DMS53 treated with DMSO at 0.1 percent for 48 hours (cell line): ENCODE measurements around the gene TNRC6C.
"Not testable (repeated sequence)": the region's sequence is repeated elsewhere in the genome, so short reads cannot be mapped to it uniquely, and the experiment has no call there.

Experiments used
- DNase-seq: peaks from one replicate; lab custom pipeline; 2025; ENCODE audit not compliant: unreplicated experiment; lab: John Stamatoyannopoulos, UW

TNRC6C gene

DNA sequence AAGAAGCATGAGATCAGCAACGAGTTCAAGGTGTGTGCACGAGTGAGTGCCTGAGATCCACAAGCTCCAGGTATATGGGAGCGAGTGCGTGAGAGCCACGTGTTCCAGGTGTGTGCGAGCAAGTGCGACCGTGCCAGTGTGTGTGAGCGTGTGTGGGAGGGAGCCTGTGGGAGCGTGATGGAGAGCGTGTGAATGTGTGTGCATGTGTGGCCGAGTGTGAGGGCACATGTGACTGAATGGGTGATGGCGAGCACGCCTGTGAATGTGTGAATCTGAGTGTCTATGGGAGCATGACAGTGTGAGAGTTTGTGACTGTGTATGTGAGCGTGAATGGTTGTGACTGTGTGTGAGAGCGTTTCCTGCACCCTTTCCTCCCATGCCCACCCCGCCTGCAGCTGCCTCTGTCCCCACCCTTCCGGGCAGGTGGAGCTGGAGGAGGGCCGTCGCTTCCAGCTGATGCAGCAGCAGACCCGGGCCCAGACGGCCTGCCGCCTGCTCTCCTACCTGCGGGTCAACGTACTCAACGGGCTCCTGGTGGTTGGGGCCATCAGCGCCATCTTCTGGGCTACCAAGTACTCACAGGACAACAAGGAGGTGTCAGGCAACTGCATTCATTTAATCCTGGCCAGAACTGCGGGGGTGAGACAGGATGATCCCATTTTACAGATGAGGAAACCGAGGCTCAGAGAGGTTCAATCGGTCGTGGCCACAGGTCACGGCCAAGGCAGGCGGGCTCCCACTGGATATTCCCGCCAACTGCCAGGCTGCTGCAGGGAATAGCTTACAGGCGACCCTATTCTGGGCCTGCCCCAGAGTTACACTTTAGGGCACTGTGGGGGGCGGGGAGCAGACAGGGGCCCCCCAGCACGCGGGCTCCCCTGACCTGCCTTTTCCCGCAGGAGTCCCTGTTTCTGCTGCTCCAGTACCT, 175.7 kb downstream of the TNRC6C start:
- DNase-seq, result peak; percentile 72

DNA sequence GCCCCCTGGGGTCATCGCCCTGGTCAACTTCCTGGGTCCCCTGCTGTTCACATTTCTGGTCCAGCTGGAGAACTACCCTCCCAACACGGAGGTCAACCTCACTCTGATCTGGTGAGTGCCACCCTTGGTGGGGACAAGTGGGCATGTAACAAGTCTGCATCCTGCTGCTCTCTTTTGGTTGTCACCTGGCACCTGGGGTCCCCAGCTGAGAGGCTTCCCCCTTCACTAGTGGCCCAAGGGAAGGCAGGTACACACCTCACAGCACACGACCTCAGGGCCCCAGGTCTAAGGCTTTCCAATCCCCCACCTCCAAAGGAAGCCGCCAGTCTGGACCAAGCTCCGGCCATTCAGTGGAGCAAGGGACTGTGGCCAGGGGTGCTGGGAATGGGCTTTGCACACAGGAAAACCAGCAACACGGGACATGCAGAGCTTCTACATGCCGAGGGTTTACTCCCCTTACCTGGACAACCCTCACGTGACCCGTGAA, 176.4 kb downstream of the TNRC6C start:
- no peak for DNase-seq

GRCh38 chr17:78135858-78136500, 177.5 kb downstream of the TNRC6C start:
- no peak for DNase-seq

- no peak for DNase-seq
These were observed 179.1 kb downstream of the TNRC6C start for GRCh38 chr17:78137392-78138203.

GRCh38 chr17:78138204-78139060, 179.9 kb downstream of the TNRC6C start:
- DNase-seq, result no peak

- not testable (repeated sequence) for DNase-seq
These were observed 181.3 kb downstream of the TNRC6C start for GRCh38 chr17:78139861-78140168.

- peak; percentile 42 for DNase-seq
These were observed 181.9 kb downstream of the TNRC6C start for GRCh38 chr17:78140169-78141051.

DNA sequence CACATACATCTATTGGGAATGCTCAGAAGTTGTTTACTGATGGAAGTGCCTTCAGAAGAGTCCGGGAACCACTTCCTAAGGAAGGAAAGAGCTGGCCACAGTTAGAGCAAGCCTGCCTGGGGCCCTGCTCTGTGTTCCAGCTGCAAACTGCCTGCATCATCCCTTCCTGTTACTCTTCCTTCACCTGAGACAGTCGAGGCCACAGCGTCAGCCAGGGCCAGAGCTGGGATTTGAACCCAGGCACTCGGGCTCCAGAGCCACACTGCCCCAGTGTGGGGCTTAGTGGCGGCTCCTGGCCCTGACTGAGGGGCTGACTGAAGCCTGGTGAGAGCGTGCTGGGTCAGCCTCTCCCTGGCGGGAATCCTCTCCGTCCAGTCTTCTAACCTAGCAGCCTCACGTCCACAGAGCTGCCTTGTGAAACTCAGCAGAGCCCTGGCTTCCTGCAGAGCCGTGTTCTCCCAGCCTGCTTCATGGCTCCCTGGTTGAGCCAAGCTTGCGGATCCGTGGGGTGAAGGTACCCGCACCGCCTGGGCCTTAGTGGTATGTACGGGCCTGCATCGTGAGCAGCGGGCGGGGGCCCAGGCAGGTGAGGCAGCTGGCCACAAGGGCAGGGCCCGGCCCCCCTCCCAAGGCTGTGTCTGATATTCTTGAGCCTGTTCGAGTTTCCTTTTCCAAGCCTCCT, 183.1 kb downstream of the TNRC6C start:
- no peak for DNase-seq

GRCh38 chr17:78142119-78142861, 183.8 kb downstream of the TNRC6C start:
- DNase-seq, result peak; percentile 82

DNA sequence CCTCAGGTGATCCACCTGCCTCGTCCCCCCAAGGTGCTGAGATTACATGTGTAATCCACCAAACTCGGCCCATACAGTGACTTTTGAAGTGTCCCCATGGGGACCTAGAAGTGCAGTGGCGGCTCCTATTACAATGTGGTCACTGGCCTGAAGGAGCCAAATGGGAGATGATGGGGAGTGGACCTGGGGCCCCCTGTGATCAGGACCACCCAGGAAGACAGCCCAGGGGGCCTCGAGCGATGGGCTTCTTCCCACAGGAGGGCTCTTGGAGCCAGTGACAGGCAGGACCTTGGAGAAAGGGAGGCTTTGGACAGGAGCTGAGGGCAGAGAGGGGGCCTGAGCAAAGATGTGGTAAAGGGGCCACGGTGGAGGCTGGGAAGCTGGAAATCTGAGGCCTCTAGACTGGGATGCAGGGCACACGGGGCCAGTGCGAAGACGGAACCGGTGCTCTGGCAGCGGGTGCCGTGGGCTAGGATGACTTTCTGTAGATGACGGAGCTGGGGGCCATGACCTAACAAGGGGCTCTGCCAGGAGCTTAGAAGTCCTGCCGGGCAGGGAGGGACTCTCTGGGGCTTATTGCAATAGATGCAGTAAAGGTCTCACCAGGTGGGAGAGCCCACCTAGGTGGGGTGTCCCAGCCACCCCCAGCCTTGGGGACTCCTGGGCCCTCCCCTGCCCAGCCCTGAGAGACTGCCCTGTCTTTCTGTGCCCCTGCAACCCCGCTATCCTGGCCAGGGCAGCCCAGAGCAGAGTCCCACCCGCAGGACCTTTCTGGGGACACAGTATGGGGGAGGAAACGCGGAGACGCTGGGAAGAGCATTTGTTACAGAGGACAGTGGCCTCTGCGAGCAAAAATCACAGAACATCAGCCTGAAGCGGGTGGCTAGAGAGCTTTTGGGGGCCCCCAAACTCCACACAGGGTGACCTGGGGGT, 185.0 kb downstream of the TNRC6C start:
- DNase-seq, result no peak

- no peak for DNase-seq
These were observed 185.7 kb downstream of the TNRC6C start for GRCh38 chr17:78144147-78144719.

- DNase-seq, result no peak
These were observed 186.5 kb downstream of the TNRC6C start for GRCh38 chr17:78144736-78145641.

DNA sequence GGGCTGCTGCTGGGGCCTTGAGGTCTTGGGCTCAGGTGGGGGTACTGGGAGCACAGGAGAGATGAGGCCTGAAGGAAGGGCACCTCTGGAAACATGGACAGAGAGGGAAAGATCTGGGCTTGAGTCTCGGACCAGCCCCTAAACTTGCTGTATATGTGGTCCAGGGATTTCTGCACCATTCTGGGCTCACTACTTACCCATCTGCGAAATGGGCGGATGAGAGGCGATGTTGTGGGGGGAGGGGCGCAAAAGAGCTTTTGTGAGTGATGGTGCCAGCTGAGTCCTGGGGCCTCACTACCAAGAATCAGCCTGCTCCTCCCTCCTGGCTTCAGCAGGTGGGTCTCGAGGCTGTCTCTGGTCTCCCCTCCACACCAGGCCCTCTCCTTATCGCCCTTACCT, 188.0 kb downstream of the TNRC6C start:
- DNase-seq, result no peak

DNA sequence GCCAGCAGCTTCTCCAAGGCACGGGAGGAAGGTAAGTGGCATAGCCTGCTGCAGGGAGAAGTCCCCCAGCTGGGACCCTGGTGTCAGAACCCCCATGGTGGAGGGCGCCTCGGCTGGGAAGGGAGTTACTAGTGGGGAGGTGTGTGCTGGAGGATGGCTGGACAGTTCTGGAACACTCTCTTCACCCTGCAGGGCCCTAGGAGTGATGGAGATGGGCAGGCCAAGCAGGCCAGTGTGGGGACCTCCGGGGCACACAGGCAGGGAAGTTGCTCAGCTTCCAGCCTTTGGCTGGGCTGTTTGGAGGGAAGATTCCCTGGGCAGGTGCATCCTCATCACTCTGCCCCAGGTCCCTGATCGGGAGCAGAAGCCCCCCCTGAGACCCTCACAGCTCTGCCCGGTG, 188.4 kb downstream of the TNRC6C start:
- DNase-seq, result no peak

DNA sequence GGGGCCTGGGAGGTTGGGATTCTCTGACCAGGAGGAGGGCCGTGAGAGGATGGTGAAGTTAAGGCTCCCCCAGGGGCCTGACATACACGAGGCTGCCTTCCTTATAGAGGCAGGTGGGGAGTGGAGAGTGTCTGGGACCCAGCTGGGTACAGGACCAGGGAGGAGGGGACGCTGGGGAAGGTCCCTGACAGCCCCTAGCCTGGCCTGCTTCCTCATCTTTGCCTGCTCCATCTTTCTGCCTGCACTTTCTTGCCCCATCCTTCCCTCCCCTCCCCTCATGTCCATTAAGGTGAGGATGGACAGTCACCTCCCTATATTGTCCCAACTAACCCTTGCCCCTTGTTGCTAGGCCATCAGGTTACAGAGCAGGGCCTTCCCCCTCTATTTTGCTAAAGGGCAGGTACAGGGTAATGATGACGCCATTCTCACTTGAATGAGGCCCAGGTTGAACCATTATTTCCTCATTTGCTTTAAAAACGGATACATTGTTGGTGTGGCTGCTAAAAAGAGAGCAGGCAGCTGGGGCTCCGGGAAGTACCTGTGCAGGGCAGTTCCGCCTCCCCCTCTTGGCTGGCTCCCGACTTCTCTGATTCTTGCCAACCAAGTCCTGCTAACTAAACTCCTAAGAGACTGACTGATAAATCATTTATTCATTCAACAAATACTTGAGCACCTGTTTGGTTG, 189.0 kb downstream of the TNRC6C start:
- DNase-seq, result no peak
